Retinal pigment epithelial cell (primary cell): ENCODE measurements around the gene PLAC8.
"Not testable (repeated sequence)": the region's sequence is repeated elsewhere in the genome, so short reads cannot be mapped to it uniquely, and the experiment has no call there.

Experiments used
- DNase-seq: peaks from one replicate; pipeline ENCODE4 v3.0.0-alpha.2; 2010; ENCODE audit warnings: low read depth
- H3K4me3 ChIP-seq: 2 replicates; pipeline ENCODE4 v1.5.1; 2011; ENCODE audit warnings: mild to moderate bottlenecking, low read length, control low read depth, moderate library complexity
- CTCF ChIP-seq: conservative IDR thresholded peaks from 2 replicates; pipeline ENCODE4 v1.5.1; 2011; ENCODE audit warnings: low read depth, low read length, control low read depth, inconsistent platforms

Gene PLAC8

GRCh38 chr4:83146841-83147240 is 32.3 kb upstream of the PLAC8 start:
- H3K4me3 ChIP-seq: no peak overlapping the region
- TF ChIP-seq CTCF: no peak
- no peak for DNase-seq

- DNase-seq: not testable (repeated sequence)
Measured at GRCh38 chr4:83145776-83146175, 31.2 kb upstream of the PLAC8 start.

GRCh38 chr4:83139514-83140156 is 25.1 kb upstream of the PLAC8 start:
- no peak overlapping the region for H3K4me3 ChIP-seq

More at GRCh38 chr4:83145776-83146175, 31.2 kb upstream of the PLAC8 start:
- H3K4me3 ChIP-seq: not testable (repeated sequence)

GRCh38 chr4:83138946-83139345 is 24.4 kb upstream of the PLAC8 start:
- no peak for TF ChIP-seq CTCF
- no peak for DNase-seq
- no peak overlapping the region for H3K4me3 ChIP-seq

More at GRCh38 chr4:83139514-83140156, 25.1 kb upstream of the PLAC8 start:
- no peak for DNase-seq
- TF ChIP-seq CTCF: no peak

GRCh38 chr4:83132065-83132464 is 17.5 kb upstream of the PLAC8 start:
- H3K4me3 ChIP-seq: no peak overlapping the region
- DNase-seq: no peak
- no peak for TF ChIP-seq CTCF

DNA sequence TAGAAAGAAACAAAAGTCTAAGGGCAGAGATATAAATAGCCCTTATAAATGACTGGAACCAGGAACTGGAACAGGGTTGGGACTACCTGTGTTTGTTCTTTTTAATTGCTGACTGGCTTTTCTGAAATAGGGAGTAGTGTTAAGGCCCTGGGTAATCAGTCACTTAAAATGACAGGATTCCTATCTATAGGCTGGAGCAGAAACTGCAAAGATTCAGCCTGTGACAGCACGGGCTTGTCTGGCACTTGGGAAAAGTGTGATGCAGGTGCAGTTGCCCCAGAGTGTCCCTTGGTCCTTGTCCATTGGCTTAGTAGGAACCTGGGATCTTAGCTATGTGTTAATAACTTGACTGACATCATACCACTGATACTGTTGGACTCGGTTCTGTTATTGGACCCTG is 14.7 kb upstream of the PLAC8 start:
- no peak for DNase-seq
- no peak for TF ChIP-seq CTCF
- no peak overlapping the region for H3K4me3 ChIP-seq

GRCh38 chr4:83128240-83128929 is 13.9 kb upstream of the PLAC8 start:
- no peak overlapping the region for H3K4me3 ChIP-seq
- no peak for TF ChIP-seq CTCF
- no peak for DNase-seq
